HCT116 (cell line): ENCODE data around the gene ELMO2. TPM values are rescaled to one million over a fixed set of nuclear protein-coding genes. Genes with fewer than 3 reads are reported as not detected.
A peak's percentile ranks its signal among the peaks of the same experiment; 100 is the strongest.

Experiments used
- ATAC-seq: fragments of 200-7000 bp; cut with Tn5 transposase; 2 replicates; pipeline ENCODE4 v1.9.1; 2020; ENCODE audit warnings: mild to moderate bottlenecking, moderate library complexity
- BruUV-seq: library from RNA; stranded (reverse); fragments of 400-500 nt; replicated peaks from 2 replicates; lab custom pipeline; 2021; lab: Mats Ljungman, UMichigan
- CTCF ChIA-PET: fragments of 300-600 bp; sonication (Branson Sonifier 250); formaldehyde crosslinking; loops from one replicate; lab custom pipeline; 2021; ENCODE audit warnings: antibody characterized with exemption; lab: Charles Lee
- POLR2A ChIA-PET: fragments of 300-600, 350-600 bp; sonication (Branson Sonifier 250); formaldehyde crosslinking; loops from one replicate; lab custom pipeline; 2021; ENCODE audit warnings: antibody characterized with exemption; lab: Charles Lee
- RAD21 ChIA-PET, 2 experiments: fragments of 300-600 bp; sonication (Branson Sonifier 250); formaldehyde crosslinking; loops; one replicate each; lab custom pipeline; 2023; ENCODE audit warnings: low total read pairs in 2 of 2; ENCODE audit not compliant: uncharacterized antibody in 2 of 2, unreplicated experiment in 2 of 2, low non-redundant PET in 1 of 2; lab: Charles Lee
- DNase-seq: peaks from one replicate; pipeline ENCODE4 v3.0.0-alpha.2; 2010; ENCODE audit warnings: low read depth, low spot score
- H2AFZ ChIP-seq: fragments of 200-600 bp; shearing (Covaris generic), sonication (generic); 2 replicates; pipeline ENCODE4 v1.6.1; 2017; ENCODE audit warnings: low read depth, mixed run types, mixed read lengths, antibody characterized with exemption, low read length; ENCODE audit not compliant: poor library complexity, severe bottlenecking
- H3K27ac ChIP-seq: 2 replicates; pipeline ENCODE4 v1.5.1; 2012; ENCODE audit warnings: low read depth, low read length
- H3K27me3 ChIP-seq: fragments of 200-600 bp; sonication (generic); 2 replicates; pipeline ENCODE4 v1.6.1; 2016; ENCODE audit warnings: mixed run types, low read length, mixed read lengths; ENCODE audit not compliant: insufficient read depth
- H3K36me3 ChIP-seq, 2 experiments: fragments of 200-500 bp in 1 of 2; fragments of 200-600 bp in 1 of 2; sonication (Bioruptor generic) in 1 of 2; sonication (generic) in 1 of 2; 2 replicates each; pipeline versions ENCODE4 v1.5.1 to v1.6.1; 2014 to 2016; ENCODE audit warnings: low read length in 2 of 2, inconsistent platforms in 1 of 2, mixed read lengths in 1 of 2, mixed run types in 1 of 2; ENCODE audit not compliant: insufficient read depth in 2 of 2, control insufficient read depth in 1 of 2
- H3K4me1 ChIP-seq, 2 experiments: fragments of 200-600 bp in 1 of 2; sonication (generic) in 1 of 2; 2 replicates each; pipeline versions ENCODE4 v1.5.1 to v1.6.1; 2012 to 2017; ENCODE audit warnings: low read length in 2 of 2, inconsistent platforms in 1 of 2, mild to moderate bottlenecking in 1 of 2, mixed read lengths in 1 of 2, mixed run types in 1 of 2, moderate library complexity in 1 of 2; ENCODE audit not compliant: insufficient read depth in 2 of 2, control insufficient read depth in 1 of 2
- H3K4me2 ChIP-seq: fragments of 200-600 bp; sonication (generic); 2 replicates; pipeline ENCODE4 v1.6.1; 2017; ENCODE audit warnings: mixed run types, low read length, mixed read lengths
- H3K4me3 ChIP-seq, 2 experiments: fragments of 200-600 bp in 1 of 2; sonication (generic) in 1 of 2; replicated peaks in 1 of 2; 2 replicates each; pipeline ENCODE4 v1.5.1; 2011 to 2016; ENCODE audit warnings: low read length in 2 of 2, control low read depth in 1 of 2, low read depth in 1 of 2, mild to moderate bottlenecking in 1 of 2, mixed read lengths in 1 of 2, mixed run types in 1 of 2
- H3K79me2 ChIP-seq: fragments of 200-600 bp; sonication (generic); 2 replicates; pipeline ENCODE4 v1.6.1; 2017; ENCODE audit warnings: mild to moderate bottlenecking, mixed run types, low read length, moderate library complexity, mixed read lengths; ENCODE audit not compliant: insufficient read depth
- H3K9ac ChIP-seq: fragments of 200-600 bp; sonication (generic); 2 replicates; pipeline ENCODE4 v1.6.1; 2016; ENCODE audit warnings: low read length, mixed read lengths
- H3K9me2 ChIP-seq: fragments of 200-600 bp; sonication (generic), shearing (Covaris generic); 2 replicates; pipeline ENCODE4 v1.6.1; 2017; ENCODE audit warnings: mixed run types, mild to moderate bottlenecking, moderate library complexity; ENCODE audit not compliant: insufficient read depth
- H3K9me3 ChIP-seq, 2 experiments: fragments of 200-500 bp in 1 of 2; fragments of 200-600 bp in 1 of 2; sonication (Bioruptor generic) in 1 of 2; sonication (generic) in 1 of 2; 2 replicates each; pipeline ENCODE4 v1.6.1; 2014 to 2017; ENCODE audit warnings: low read length in 2 of 2, mixed read lengths in 2 of 2, inconsistent platforms in 1 of 2, low read depth in 1 of 2, mild to moderate bottlenecking in 1 of 2, mixed run types in 1 of 2, moderate library complexity in 1 of 2; ENCODE audit not compliant: control insufficient read depth in 1 of 2, insufficient read depth in 1 of 2
- H4K20me1 ChIP-seq: fragments of 200-600 bp; sonication (generic), shearing (Covaris generic); 2 replicates; pipeline ENCODE4 v1.6.1; 2017; ENCODE audit warnings: mixed run types, mild to moderate bottlenecking, moderate library complexity; ENCODE audit not compliant: insufficient read depth
- EZH2 ChIP-seq: fragments of 200-600 bp; sonication (generic); IDR thresholded peaks from 2 replicates; pipeline ENCODE4 v1.6.1; 2017; ENCODE audit warnings: antibody characterized with exemption, mixed run types
- EZH2phosphoT487 ChIP-seq: fragments of 200-600 bp; IDR thresholded peaks from 2 replicates; pipeline ENCODE4 v1.6.1; 2018; ENCODE audit warnings: antibody characterized with exemption, borderline replicate concordance
- FOSL1 ChIP-seq: IDR thresholded peaks from 2 replicates; pipeline ENCODE4 v1.6.1; 2012; ENCODE audit warnings: low read depth
- SP1 ChIP-seq: IDR thresholded peaks from 2 replicates; pipeline ENCODE4 v1.6.1; 2012; ENCODE audit warnings: low read depth
- YY1 ChIP-seq: IDR thresholded peaks from 2 replicates; pipeline ENCODE4 v1.6.1; 2011; ENCODE audit warnings: low read length, low read depth, moderate library complexity, mild to moderate bottlenecking; ENCODE audit not compliant: insufficient replicate concordance; ENCODE audit errors: extremely low read depth
- intact Hi-C: fragments of 100-400 bp; cut with micrococcal nuclease; formaldehyde crosslinking; loops from 2 replicates; pipeline ENCODE4 v1.10.0; 2022
- total RNA-seq: library from RNA; stranded (reverse); gene quantifications from one replicate; pipeline ENCODE4 v1.2.1, GENCODE V29; 2021; ENCODE audit not compliant: unreplicated experiment

The ELMO2 gene
- total RNA-seq, 1 experiment from 2014 or later, result 22.9 TPM

GRCh38 chr20:46367967-46368901 lies 38.2 kb downstream of the ELMO2 start:
- Histone ChIP-seq H2AFZ (no peak overlapping the region), H4K20me1 (no peaks in the 10 kb centered on the region), H3K9me3 (no peaks in the 10 kb centered on the region), H3K4me3 (no peak overlapping the region), H3K79me2 (peaks cover 9% of the 10 kb centered on the region), H3K27me3 (no peaks in the 10 kb centered on the region), H3K36me3 (peaks cover 10 to 39% of the 10 kb centered on the region in 2 experiments; a peak in 3 of 4 replicates), H3K9me2 (no peaks in the 10 kb centered on the region), H3K4me1 (peaks cover 5 to 21% of the 10 kb centered on the region in 2 experiments; a peak in 3 of 4 replicates), H3K9ac (no peak overlapping the region), H3K4me2 (peak overlapping the region; percentile 26; the same call in 1 of the 2 replicates), H3K27ac (no peak overlapping the region)
- ChIA-PET POLR2A (no interaction called here), RAD21 (no interaction called here), CTCF (no interaction called here)
- BruUV-seq, result no TSS peak
- ATAC-seq, result no peak
- no peak for DNase-seq
- TF ChIP-seq SP1 (no peak), FOSL1 (no peak), YY1 (no peak)
- intact Hi-C loops, result no loop called here

DNA sequence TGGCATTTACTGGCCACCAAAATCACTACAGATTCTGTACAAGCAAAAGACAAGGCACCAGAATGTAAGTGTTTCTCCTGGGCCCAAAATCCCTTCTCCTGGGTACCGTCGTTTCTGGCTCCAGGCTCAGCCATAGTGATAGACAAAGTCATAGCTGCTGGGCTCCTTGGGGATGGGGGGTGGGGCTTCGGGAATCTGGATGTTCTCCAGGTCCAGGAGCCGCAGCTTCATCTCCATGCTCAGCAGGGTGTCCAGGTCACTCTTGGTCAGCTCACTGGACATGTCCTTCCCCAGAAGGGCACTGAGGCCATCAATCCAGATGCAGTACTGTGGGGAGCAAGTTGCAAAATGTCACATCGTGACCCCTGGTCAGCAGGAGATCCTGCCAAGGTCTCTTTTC lies 39.2 kb downstream of the ELMO2 start:
- no peaks in the 10 kb centered on the region for H4K20me1 ChIP-seq
- intact Hi-C loops, result no loop called here
- ChIA-PET POLR2A (no interaction called here), RAD21 (no interaction called here), CTCF (no interaction called here)
- H2AFZ ChIP-seq, result no peak overlapping the region
- H3K9ac ChIP-seq, result no peak overlapping the region
- H3K27ac ChIP-seq, result no peak overlapping the region
- no peak for DNase-seq
- H3K4me2 ChIP-seq, result no peak overlapping the region
- no peaks in the 10 kb centered on the region for H3K27me3 ChIP-seq
- H3K9me2 ChIP-seq, result no peaks in the 10 kb centered on the region
- BruUV-seq, result no TSS peak
- peaks cover 19% of the 10 kb centered on the region for H3K79me2 ChIP-seq
- ATAC-seq, result no peak
- H3K4me3 ChIP-seq, result no peak overlapping the region
- H3K4me1 ChIP-seq, result peaks cover 6 to 26% of the 10 kb centered on the region in 2 experiments; a peak in 3 of 4 replicates
- H3K9me3 ChIP-seq, result no peaks in the 10 kb centered on the region
- no peak for TF ChIP-seq EZH2phosphoT487
- TF ChIP-seq EZH2, result no peak
- no peak for TF ChIP-seq YY1
- H3K36me3 ChIP-seq, result peaks cover 13 to 32% of the 10 kb centered on the region in 2 experiments; a peak in 3 of 4 replicates
